HG02840 (cell line): Measurements from ENCODE around the gene ERBB4.

Experiments used
- ATAC-seq: cut with Tn5 transposase; IDR thresholded peaks from one replicate; pipeline ENCODE4 v1.9.1; 2021; ENCODE audit warnings: mild to moderate bottlenecking, moderate library complexity, moderate number of reproducible peaks; ENCODE audit not compliant: unreplicated experiment, low FRiP score

The ERBB4 gene

GRCh38 chr2:212173756-212174510, 364.7 kb downstream of the ERBB4 start:
- ATAC-seq, result no peak

GRCh38 chr2:212173331-212173730, 365.3 kb downstream of the ERBB4 start:
- no peak for ATAC-seq

- no peak for ATAC-seq
Measured at GRCh38 chr2:212170382-212170781, 368.2 kb downstream of the ERBB4 start.

- no peak for ATAC-seq
Measured at GRCh38 chr2:212158081-212158480, 380.5 kb downstream of the ERBB4 start.

- no peak for ATAC-seq
Measured at GRCh38 chr2:212157012-212157411, 381.6 kb downstream of the ERBB4 start.

GRCh38 chr2:212156088-212156487, 382.5 kb downstream of the ERBB4 start:
- ATAC-seq, result no peak

GRCh38 chr2:212154477-212154878, 384.1 kb downstream of the ERBB4 start:
- no peak for ATAC-seq

- ATAC-seq, result no peak
Measured at GRCh38 chr2:212153923-212154322, 384.7 kb downstream of the ERBB4 start.

- no peak for ATAC-seq
Measured at GRCh38 chr2:212147921-212148513, 390.6 kb downstream of the ERBB4 start.

GRCh38 chr2:212146416-212146815, 392.2 kb downstream of the ERBB4 start:
- ATAC-seq, result no peak

- ATAC-seq, result no peak
Measured at GRCh38 chr2:212145121-212145520, 393.5 kb downstream of the ERBB4 start.

- no peak for ATAC-seq
Measured at GRCh38 chr2:212142631-212143030, 396.0 kb downstream of the ERBB4 start.

GRCh38 chr2:212141499-212141898, 397.1 kb downstream of the ERBB4 start:
- ATAC-seq, result no peak

GRCh38 chr2:212136216-212136795, 402.3 kb downstream of the ERBB4 start:
- no peak for ATAC-seq

GRCh38 chr2:212135739-212136138, 402.9 kb downstream of the ERBB4 start:
- ATAC-seq, result no peak

GRCh38 chr2:212133337-212133736, 405.3 kb downstream of the ERBB4 start:
- ATAC-seq, result no peak

- no peak for ATAC-seq
Measured at GRCh38 chr2:212124598-212124997, 414.0 kb downstream of the ERBB4 start.

- ATAC-seq, result no peak
Measured at GRCh38 chr2:212119591-212119990, 419.0 kb downstream of the ERBB4 start.

GRCh38 chr2:212117926-212118325, 420.7 kb downstream of the ERBB4 start:
- no peak for ATAC-seq

- no peak for ATAC-seq
Measured at GRCh38 chr2:212114489-212114888, 424.1 kb downstream of the ERBB4 start.

GRCh38 chr2:212112401-212112800, 426.2 kb downstream of the ERBB4 start:
- no peak for ATAC-seq
